HL-60/S4 (cell line): ENCODE measurements around the gene KRTCAP3.

Experiments
- in situ Hi-C: fragments of 300-500 bp; cut with MboI; formaldehyde crosslinking; loops from 2 replicates; pipeline ENCODE4 v1.14.3; 2022; ENCODE audit warnings: low sequenced_read_pairs

The KRTCAP3 gene

GRCh38 chr2:27435628-27436027 is 6.6 kb upstream of the KRTCAP3 start:
- in situ Hi-C loops: no loop called here

DNA sequence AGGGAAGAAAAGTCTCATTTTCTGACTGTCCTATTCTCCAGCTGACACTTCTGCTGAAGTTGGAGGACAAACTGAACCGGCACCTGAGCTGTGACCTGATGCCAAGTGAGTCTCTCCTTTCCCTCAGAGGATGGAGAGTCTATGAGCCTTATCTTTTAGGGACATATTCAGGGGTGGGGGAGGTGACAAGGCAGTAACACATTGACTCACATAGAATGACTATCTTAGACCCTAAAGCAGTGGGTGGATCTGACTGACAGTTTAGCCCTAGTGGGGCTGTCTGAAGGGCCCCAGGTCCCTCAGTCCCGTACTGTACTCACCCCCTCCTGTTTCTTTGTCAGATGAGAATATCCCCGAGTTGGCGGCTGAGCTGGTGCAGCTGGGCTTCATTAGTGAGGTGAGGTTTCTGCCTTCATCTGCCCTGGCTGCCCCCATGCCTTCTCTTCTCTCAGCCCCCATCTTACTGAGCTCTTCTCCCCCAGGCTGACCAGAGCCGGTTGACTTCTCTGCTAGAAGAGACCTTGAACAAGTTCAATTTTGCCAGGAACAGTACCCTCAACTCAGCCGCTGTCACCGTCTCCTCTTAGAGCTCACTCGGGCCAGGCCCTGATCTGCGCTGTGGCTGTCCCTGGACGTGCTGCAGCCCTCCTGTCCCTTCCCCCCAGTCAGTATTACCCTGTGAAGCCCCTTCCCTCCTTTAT is 805 bp upstream of the KRTCAP3 start:
- in situ Hi-C loops: no loop called here

GRCh38 chr2:27442920-27443282 is 720 bp downstream of the KRTCAP3 start:
- in situ Hi-C loops: no loop called here

GRCh38 chr2:27445155-27445554 is 3.0 kb downstream of the KRTCAP3 start:
- in situ Hi-C loops: no loop called here

DNA sequence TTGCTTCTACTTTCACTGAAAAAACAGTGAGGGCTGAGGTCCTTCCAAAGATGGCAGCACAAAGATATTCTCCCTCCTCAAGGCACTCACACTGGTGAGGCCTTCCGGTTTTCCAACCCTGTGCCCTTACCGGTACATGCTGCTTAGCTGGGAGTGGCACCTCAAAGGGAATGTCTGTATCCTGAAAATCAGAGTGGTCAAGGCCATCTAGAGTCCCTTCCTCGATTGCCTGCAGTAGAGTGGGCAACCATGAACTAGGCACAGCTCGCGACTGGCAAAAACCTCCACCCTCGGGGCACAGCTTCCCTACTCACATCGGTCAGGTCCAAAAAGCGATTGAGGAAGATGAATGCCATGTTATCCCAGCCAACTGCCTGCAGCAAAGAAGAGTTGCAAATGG is 3.4 kb downstream of the KRTCAP3 start:
- in situ Hi-C loops: no loop called here

- in situ Hi-C loops: no loop called here
These were observed 3.9 kb downstream of the KRTCAP3 start for GRCh38 chr2:27446057-27446456.

GRCh38 chr2:27448381-27448780 is 6.2 kb downstream of the KRTCAP3 start:
- in situ Hi-C loops: no loop called here

DNA sequence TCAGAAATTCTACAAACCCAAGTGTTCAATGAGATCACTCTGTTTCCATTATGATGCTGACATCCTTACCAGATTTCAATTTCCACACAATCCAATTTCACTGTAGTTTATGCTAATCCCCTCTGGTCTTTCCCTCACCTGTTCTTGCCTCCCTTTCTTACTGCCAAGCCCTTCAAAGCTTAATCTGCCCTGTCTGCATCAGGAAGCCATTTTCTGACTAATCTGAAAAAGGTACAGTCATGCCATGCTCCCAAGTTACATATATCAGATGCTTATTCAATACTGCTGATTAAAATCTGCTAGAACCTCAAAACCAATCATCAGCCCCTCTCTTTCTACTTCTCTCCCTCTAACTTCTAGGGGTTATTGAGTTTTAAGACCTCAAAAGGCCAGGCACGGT is 8.9 kb downstream of the KRTCAP3 start:
- in situ Hi-C loops: no loop called here

DNA sequence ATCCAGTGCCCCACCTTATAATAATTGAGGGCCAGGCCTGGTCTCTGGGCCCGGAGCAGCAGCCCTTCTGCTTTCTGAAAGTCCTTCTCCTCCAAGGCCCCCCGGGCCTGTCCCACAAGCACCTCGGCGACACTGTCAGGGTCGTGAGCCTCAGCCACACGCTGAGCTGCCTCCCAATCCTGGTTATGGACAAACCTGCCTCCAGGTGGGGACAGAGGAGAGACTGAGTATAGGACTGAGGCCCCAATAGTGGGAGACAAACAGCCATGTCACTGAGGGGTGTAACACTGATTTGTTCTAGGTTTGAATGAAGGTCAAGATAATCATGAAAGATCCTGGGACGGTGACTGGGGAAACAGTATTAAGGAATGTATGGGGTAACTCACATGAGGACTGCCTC is 11.8 kb downstream of the KRTCAP3 start:
- in situ Hi-C loops: no loop called here

DNA sequence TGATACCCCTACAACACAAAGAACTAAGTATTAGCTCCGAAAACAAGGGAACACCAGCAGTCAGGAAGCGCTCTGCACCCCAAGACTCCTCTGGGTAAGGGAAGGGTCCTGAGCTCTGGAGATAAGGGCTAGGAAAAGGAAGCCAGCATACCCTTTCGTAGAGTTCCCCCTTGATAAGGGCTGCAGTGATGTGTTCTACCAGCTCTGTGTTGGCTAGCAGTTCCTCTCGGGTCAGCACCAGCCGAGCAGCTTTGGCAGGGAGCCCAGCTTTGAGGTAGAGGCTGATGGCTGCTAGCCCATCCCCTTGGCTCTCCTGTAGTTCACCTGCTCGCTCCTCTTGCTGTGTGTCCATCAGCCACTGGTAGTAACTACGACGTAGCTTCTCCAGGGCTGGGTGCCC is 18.9 kb downstream of the KRTCAP3 start:
- in situ Hi-C loops: no loop called here

DNA sequence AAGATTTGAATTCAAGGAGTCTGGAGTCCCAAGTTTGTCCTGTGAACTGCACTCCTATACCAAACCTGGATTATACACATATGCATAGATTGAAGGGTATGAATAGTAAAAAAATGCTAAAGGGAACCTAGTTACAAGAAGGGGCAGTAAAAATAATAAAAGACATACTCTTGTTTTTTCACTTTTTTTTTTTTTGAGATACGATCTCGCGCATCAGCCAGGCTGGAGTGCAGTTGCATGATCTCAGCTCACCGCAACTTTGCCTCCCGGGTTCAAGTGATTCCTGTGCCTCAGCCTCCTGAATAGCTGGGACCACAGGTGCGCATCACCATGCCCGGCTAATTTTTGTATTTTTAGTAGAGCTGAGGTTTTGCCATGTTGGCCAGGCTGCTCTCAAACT is 22.3 kb downstream of the KRTCAP3 start:
- in situ Hi-C loops: no loop called here

GRCh38 chr2:27471961-27472360 is 29.8 kb downstream of the KRTCAP3 start:
- in situ Hi-C loops: no loop called here

- in situ Hi-C loops: no loop called here
These were observed 43.3 kb downstream of the KRTCAP3 start for GRCh38 chr2:27485496-27485895.

DNA sequence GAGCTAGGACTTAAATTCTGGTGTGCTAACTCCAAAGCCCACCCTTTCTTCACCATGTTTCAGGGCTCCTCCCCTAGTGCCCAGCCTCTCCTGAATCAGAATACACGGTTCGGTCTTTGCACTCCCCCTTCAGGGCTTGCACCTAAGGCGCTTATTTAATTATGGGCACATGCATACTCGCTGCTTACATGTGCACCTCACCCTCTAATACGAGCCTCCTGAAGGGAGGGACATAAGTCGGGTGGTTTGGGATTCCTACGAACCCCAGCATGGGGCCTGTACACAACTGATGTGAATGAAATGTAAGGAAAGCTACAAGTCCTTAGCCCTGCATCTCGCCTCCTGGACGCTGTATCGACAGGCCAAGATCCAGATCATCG is 46.9 kb downstream of the KRTCAP3 start:
- in situ Hi-C loops: no loop called here

- in situ Hi-C loops: no loop called here
These were observed 47.6 kb downstream of the KRTCAP3 start, which contains the start of gene IFT172 for GRCh38 chr2:27489498-27490397. Gene IFT172, minus strand, starts transcription at chr2:27489743. Its CDS starts 90 bp downstream, at chr2:27489653.

DNA sequence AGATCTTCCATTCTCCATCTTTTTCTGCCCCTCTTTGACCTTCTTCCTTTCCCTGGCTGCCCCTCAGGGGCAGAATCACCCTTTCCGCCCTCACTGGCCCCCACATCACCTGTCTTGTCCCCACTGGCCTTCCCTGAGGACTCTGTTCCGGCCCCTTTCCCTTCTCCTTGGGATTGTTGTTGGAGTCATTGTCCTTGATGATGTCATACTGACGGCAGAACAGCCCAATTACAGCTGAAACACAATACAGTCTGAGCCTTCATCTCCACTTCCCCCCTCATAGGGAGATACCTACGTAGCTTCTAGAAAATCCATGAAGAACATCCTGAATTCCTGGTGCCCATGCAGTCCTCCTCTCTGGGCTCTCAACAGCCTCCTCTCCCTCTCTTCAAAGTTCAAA is 50.4 kb downstream of the KRTCAP3 start:
- in situ Hi-C loops: no loop called here

DNA sequence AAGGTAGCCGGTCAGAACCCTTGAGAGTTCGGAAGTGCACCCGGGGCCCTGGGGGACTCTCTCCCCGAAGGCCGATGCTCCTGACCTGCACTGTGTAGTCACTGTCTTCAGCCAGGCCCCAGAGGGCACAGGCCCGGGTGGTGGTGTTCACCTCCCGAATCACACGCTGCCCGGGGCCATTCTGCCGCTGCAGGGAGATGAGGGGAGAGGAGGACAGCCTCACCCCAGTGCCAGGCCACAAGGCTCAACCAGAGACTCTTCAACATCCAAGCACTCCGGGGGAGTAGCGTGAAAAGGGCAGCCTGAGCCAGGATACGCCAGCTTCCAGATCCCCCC is 51.7 kb downstream of the KRTCAP3 start:
- in situ Hi-C loops: no loop called here
